Measurements from ENCODE around the gene SAFB. TPM values are rescaled to one million over a fixed set of nuclear protein-coding genes. Genes with fewer than 3 reads are reported as not detected.

SAFB gene
- total and polyA plus RNA-seq, 2 of the 13 experiments (the other 11 are each of a cell fraction or from before 2014, with no cell fraction given): 21.0 to 28.4 TPM

DNA sequence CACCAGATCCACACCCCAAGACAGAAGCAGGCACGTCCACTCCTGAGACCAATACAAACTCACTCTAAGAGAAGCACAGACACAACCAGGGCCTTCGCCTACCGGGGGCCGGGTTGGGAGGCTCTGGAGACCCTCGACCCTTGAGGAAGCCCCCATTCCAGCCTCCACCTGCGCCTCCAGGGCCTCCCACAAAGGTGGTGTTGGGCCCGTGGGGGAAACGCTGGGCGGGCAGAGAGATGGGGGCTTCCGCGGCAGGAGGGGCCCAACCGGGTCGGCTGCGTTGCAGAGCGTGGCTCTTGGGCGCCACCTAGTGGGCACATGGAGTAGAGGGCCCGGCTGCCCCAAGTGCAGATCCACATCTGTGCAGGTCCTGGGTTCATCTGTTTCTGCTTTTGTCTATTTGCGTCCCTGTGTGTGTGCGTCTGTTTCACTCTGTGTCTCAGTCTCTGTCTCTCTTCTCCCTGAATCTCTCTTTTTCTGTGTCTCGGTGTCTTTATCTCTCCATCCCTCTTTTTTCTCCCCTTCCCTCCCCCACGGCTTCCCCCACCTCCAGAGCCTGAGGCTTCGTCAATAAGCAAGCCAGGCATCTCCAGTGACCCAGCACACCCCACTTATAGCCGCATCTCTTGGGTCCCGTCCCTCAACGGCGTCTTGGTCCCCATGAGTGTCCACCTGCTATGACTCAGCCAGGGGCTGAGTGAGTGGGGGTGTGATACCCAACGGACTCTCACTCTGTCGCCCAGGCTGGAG is 44.6 kb upstream of the SAFB start (continued):
- peak; percentile 27; the same call in 1 of the 2 replicates for TF ChIP-seq KDM5B (CRISPR knock-in tag; IDR thresholded peaks at IDR 0.05; ENCODE audit: borderline replicate concordance)
- TF ChIP-seq, protein P1, sequence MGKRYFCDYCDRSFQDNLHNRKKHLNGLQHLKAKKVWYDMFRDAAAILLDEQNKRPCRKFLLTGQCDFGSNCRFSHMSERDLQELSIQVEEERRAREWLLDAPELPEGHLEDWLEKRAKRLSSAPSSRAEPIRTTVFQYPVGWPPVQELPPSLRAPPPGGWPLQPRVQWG (CRISPR knock-in tag; IDR thresholded peaks at IDR 0.05; ENCODE audit: borderline replicate concordance, low read depth): no peak
- no peak for TF ChIP-seq EP300 (IDR thresholded peaks at IDR 0.05; ENCODE audit: low read depth in 2 of 2, low read length in 2 of 2)
- TF ChIP-seq EP300 (CRISPR knock-in tag; IDR thresholded peaks at IDR 0.05; ENCODE audit: borderline replicate concordance): no peak
- TF ChIP-seq, protein P2, sequence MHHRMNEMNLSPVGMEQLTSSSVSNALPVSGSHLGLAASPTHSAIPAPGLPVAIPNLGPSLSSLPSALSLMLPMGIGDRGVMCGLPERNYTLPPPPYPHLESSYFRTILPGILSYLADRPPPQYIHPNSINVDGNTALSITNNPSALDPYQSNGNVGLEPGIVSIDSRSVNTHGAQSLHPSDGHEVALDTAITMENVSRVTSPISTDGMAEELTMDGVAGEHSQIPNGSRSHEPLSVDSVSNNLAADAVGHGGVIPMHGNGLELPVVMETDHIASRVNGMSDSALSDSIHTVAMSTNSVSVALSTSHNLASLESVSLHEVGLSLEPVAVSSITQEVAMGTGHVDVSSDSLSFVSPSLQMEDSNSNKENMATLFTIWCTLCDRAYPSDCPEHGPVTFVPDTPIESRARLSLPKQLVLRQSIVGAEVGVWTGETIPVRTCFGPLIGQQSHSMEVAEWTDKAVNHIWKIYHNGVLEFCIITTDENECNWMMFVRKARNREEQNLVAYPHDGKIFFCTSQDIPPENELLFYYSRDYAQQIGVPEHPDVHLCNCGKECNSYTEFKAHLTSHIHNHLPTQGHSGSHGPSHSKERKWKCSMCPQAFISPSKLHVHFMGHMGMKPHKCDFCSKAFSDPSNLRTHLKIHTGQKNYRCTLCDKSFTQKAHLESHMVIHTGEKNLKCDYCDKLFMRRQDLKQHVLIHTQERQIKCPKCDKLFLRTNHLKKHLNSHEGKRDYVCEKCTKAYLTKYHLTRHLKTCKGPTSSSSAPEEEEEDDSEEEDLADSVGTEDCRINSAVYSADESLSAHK (CRISPR knock-in tag; IDR thresholded peaks at IDR 0.05; ENCODE audit: borderline replicate concordance): no peak
- peak; percentile 94 for TF ChIP-seq RAD21 (CRISPR knock-in tag; IDR thresholded peaks at IDR 0.05)
- TF ChIP-seq PTBP1 (IDR thresholded peaks at IDR 0.05; ENCODE audit: low read depth, low read length, poor library complexity, severe bottlenecking): no peak
- TF ChIP-seq SP1 (IDR thresholded peaks at IDR 0.05): no peak
- TF ChIP-seq SP1 (CRISPR knock-in tag; IDR thresholded peaks at IDR 0.05): no peak
- TF ChIP-seq NFATC3 (CRISPR knock-in tag; IDR thresholded peaks at IDR 0.05): no peak
- no peak for TF ChIP-seq ZNF296 (CRISPR knock-in tag; conservative IDR thresholded peaks at IDR 0.05)
- TF ChIP-seq, protein P3, sequence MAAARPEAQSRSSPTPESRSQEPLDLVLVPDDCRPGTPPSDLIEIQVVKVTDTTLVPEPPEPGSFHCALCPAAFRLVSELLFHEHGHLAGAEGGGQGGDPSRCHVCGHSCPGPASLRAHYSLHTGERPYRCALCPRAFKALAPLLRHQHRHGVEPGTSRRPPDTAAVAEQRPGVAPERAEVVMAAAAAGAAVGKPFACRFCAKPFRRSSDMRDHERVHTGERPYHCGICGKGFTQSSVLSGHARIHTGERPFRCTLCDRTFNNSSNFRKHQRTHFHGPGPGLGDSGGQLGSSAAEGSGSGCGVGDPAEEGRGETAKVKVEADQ (CRISPR knock-in tag; IDR thresholded peaks at IDR 0.05; ENCODE audit: borderline replicate concordance): no peak
- no peak for TF ChIP-seq MIXL1 (CRISPR knock-in tag; IDR thresholded peaks at IDR 0.05)
- no peak for TF ChIP-seq ZNF12 (CRISPR knock-in tag; IDR thresholded peaks at IDR 0.05)
- TF ChIP-seq, protein P4, sequence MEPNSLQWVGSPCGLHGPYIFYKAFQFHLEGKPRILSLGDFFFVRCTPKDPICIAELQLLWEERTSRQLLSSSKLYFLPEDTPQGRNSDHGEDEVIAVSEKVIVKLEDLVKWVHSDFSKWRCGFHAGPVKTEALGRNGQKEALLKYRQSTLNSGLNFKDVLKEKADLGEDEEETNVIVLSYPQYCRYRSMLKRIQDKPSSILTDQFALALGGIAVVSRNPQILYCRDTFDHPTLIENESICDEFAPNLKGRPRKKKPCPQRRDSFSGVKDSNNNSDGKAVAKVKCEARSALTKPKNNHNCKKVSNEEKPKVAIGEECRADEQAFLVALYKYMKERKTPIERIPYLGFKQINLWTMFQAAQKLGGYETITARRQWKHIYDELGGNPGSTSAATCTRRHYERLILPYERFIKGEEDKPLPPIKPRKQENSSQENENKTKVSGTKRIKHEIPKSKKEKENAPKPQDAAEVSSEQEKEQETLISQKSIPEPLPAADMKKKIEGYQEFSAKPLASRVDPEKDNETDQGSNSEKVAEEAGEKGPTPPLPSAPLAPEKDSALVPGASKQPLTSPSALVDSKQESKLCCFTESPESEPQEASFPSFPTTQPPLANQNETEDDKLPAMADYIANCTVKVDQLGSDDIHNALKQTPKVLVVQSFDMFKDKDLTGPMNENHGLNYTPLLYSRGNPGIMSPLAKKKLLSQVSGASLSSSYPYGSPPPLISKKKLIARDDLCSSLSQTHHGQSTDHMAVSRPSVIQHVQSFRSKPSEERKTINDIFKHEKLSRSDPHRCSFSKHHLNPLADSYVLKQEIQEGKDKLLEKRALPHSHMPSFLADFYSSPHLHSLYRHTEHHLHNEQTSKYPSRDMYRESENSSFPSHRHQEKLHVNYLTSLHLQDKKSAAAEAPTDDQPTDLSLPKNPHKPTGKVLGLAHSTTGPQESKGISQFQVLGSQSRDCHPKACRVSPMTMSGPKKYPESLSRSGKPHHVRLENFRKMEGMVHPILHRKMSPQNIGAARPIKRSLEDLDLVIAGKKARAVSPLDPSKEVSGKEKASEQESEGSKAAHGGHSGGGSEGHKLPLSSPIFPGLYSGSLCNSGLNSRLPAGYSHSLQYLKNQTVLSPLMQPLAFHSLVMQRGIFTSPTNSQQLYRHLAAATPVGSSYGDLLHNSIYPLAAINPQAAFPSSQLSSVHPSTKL (CRISPR knock-in tag; IDR thresholded peaks at IDR 0.05): no peak
- TF ChIP-seq ZNF749 (CRISPR knock-in tag; IDR thresholded peaks at IDR 0.05; ENCODE audit: borderline replicate concordance): no peak
- no peak for TF ChIP-seq TAF1 (CRISPR knock-in tag; IDR thresholded peaks at IDR 0.05)
- TF ChIP-seq, protein P5, sequence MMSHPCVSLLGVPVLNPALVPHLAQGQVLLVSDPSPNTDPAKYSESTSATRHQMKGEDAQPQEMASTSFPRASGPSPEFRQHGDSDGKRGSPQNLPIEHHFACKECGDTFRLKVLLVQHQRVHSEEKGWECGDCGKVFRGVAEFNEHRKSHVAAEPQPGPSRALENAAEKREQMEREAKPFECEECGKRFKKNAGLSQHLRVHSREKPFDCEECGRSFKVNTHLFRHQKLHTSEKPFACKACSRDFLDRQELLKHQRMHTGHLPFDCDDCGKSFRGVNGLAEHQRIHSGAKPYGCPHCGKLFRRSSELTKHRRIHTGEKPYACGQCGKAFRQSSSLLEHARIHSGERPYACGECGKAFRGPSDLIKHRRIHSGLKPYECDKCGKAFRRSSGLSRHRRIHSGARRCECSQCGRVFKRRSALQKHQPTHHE (CRISPR knock-in tag; IDR thresholded peaks at IDR 0.05; ENCODE audit: borderline replicate concordance): no peak
- peak; percentile 86 for TF ChIP-seq ZNF501 (CRISPR knock-in tag; IDR thresholded peaks at IDR 0.05)
- no peak for TF ChIP-seq ZSCAN12 (CRISPR knock-in tag; IDR thresholded peaks at IDR 0.05)
- no peak for TF ChIP-seq ZFP36L1 (CRISPR knock-in tag; IDR thresholded peaks at IDR 0.05)
- no peak for TF ChIP-seq MTF1 (CRISPR knock-in tag; IDR thresholded peaks at IDR 0.05)
